GM15510 (cell line): ENCODE measurements around the gene CLDND1.

Source experiments
- POLR2A ChIP-seq: IDR thresholded peaks from 3 replicates; pipeline ENCODE4 v1.6.1; 2011; ENCODE audit warnings: borderline replicate concordance; ENCODE audit not compliant: insufficient read length; ENCODE audit errors: extremely low read depth

CLDND1 gene

DNA sequence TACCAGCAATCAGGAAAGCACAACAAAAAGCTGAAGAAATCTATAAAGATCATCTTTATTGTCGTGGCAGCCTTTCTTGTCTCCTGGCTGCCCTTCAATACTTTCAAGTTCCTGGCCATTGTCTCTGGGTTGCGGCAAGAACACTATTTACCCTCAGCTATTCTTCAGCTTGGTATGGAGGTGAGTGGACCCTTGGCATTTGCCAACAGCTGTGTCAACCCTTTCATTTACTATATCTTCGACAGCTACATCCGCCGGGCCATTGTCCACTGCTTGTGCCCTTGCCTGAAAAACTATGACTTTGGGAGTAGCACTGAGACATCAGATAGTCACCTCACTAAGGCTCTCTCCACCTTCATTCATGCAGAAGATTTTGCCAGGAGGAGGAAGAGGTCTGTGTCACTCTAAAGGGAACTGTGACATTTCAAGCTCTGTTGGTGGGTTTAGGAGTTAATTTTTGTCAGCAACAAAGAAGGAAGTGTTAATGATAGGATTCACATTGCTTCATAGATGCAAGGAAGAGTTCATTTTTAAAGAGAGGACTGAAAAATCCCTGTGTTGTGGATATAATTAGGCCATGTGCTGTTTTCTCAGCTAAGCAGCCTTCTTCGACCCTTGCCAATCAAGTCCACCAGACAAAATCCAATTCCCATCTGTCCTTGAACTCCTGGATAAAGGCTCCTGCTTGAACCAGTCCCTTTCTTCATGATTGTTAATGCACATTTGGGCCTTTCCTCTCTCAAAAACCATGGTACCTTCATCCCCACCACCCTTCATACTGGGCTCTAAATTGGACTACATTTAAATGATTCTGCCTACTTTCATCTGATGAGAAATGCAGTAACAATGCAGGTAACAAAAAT, 10.2 kb upstream of the CLDND1 start:
- TF ChIP-seq POLR2A, result peak; percentile 12

DNA sequence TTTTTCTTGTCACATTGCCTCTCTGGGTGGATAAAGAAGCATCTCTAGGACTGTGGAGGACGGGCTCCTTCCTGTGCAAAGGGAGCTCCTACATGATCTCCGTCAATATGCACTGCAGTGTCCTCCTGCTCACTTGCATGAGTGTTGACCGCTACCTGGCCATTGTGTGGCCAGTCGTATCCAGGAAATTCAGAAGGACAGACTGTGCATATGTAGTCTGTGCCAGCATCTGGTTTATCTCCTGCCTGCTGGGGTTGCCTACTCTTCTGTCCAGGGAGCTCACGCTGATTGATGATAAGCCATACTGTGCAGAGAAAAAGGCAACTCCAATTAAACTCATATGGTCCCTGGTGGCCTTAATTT, 9.6 kb upstream of the CLDND1 start:
- peak; percentile 20 for TF ChIP-seq POLR2A

GRCh38 chr3:98531622-98532274, 9.0 kb upstream of the CLDND1 start, which contains the start of gene GPR15:
TSS of gene GPR15 (plus strand) at chr3:98531978. CDS start at chr3:98532034, 56 bp downstream.
- TF ChIP-seq POLR2A, result peak; percentile 44

GRCh38 chr3:98530676-98531075, 8.0 kb upstream of the CLDND1 start:
- no peak for TF ChIP-seq POLR2A

GRCh38 chr3:98529856-98530459, 7.3 kb upstream of the CLDND1 start:
- TF ChIP-seq POLR2A, result no peak

DNA sequence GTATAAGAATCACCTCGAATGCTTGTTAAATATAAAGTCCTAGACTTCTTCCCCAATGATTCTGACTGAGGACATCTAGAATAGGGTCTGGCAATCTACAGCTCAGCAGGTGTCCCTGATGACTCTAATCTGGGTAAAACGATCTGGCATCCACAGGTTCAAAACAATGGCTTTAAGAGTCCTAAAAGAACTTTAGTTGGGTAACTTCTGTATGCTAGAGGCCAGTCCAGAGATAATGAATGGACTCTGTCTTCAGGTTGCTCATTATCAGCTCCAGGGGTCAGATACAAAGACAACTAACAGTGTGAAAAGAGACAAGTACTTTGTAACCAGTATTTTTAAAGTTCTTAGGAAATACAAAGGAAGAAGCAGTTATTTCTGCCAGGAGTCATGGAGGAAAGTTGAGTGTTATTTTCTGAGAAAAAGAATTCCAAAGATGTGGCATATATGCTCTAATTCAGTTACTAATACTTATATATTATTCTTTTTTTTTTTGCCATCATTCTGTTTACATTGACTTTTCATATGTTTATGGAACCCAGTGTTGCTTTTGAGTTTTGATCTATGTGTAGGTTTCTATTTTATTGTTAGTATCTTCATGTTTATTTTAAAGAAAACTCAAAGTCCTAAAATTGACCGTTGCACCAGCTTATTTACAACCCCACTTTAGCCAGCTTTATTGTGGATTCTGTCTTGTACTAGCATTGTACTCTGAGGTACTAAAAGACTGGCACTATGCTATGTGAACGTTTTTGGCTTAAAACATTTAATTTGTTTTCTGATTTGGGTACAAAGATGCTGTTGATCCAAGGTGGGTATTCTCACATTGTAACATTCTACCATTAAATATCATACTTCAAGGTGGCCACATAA, 6.0 kb upstream of the CLDND1 start:
- TF ChIP-seq POLR2A, result no peak

DNA sequence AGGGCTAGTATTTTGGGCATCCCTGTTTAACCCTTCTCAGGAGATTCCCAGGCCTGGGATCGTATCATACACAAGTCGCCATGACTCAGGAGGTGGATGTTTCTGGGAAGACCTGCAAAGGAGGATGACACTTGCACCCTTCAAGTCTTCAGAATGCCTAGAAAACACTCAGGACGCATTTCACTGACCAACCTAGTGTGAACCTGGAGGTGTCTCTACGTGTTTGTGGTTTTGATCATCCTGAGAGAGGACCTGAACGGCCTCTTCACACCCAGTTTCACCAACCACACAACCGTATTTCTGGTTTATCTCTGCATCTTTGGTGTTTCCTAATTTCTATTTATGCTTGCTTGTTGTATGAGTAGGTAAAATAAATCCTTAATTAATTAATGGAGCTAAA, 2.8 kb upstream of the CLDND1 start:
- peak; percentile 12 for TF ChIP-seq POLR2A

GRCh38 chr3:98521897-98522543, 682 bp downstream of the CLDND1 start:
- TF ChIP-seq POLR2A, result no peak

DNA sequence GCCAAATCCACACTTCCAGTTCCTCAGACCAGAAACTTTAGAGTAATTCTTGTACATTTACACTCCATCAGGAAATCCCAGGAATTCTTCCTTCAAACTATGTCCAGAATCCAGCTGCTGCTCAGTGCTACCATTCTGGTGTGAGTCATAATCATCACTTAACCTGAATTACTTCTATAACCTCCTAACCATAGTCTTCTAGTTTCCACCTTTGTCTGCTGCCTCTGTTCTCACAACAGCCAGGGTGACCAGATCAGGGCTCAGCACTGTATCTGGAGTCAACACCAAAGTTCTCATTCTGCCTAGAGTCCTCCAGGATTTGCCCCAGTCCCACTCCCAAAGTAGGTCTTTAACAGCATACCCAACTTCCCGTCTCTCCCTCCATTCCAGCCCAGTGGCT, 3.4 kb downstream of the CLDND1 start:
- TF ChIP-seq POLR2A, result no peak

GRCh38 chr3:98518816-98519215, 3.9 kb downstream of the CLDND1 start:
- TF ChIP-seq POLR2A, result no peak

DNA sequence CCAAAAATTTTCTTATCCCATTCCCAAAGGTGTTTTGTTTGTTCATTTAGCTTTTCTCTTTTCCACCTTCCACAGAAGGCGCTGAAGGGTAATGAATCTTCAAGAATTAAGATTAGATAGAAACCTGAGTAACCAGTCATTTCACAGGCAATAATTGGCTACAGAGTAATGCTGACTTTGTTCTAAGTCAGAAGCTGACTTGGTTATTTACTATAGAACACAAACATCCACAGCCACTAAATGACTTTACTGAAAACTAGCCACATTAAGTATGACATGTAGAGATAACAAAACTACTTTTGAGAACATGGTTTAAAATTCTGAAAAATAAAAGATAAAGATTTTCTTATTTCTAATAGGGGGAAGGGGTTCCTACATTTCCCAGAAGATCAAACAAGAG, 7.8 kb downstream of the CLDND1 start:
- TF ChIP-seq POLR2A, result no peak

- no peak for TF ChIP-seq POLR2A
These were observed 9.0 kb downstream of the CLDND1 start for GRCh38 chr3:98513736-98514135.

- no peak for TF ChIP-seq POLR2A
These were observed 9.6 kb downstream of the CLDND1 start for GRCh38 chr3:98513091-98513511.

DNA sequence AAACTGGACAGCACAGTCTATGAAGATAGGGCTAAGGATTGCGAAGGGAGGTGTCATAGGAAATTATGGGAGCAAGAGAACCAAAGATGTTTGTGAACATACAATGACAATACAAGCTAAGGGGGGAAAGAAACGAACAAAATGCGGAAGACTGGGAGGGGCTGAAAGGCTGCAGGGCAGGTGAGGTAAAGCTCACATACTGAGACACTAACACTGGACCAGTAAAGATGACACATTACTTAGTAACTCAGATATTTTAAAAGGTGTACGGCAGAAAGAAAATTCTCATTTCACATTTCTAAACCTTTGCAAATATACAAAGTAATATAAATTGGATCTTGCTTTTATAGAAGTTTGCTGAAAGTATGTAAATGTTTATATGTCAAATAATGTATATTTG, 10.1 kb downstream of the CLDND1 start:
- TF ChIP-seq POLR2A, result no peak
